HCT116 (cell line): Measurements from ENCODE around the gene MED14.

Experiments
- CTCF ChIP-seq, 3 experiments: fragments of 200-600 bp in 1 of 3; sonication (generic) in 1 of 3; IDR thresholded peaks in 2 of 3; conservative IDR thresholded peaks in 1 of 3; 2 replicates each; pipeline ENCODE4 v1.5.1; 2012 to 2017; ENCODE audit warnings: low read depth in 2 of 3, low read length in 2 of 3, antibody characterized with exemption in 1 of 3, borderline replicate concordance in 1 of 3, control low read depth in 1 of 3, mild to moderate bottlenecking in 1 of 3, mixed read lengths in 1 of 3, mixed run types in 1 of 3, moderate library complexity in 1 of 3; ENCODE audit not compliant: insufficient read depth in 1 of 3
- EZH2 ChIP-seq: fragments of 200-600 bp; sonication (generic); IDR thresholded peaks from 2 replicates; pipeline ENCODE4 v1.6.1; 2017; ENCODE audit warnings: antibody characterized with exemption, mixed run types
- POLR2AphosphoS5 ChIP-seq: IDR thresholded peaks from 2 replicates; pipeline ENCODE4 v1.6.1; 2011; ENCODE audit warnings: mild to moderate bottlenecking, low read depth, low read length, moderate library complexity

GRCh38 chrX:40746521-40746920 lies 11.2 kb upstream of the MED14 start:
- no peak for TF ChIP-seq POLR2AphosphoS5
- no peak for TF ChIP-seq EZH2
- no peak for TF ChIP-seq CTCF (IDR thresholded peaks at IDR 0.05 in 2 of 3, conservative IDR thresholded peaks at IDR 0.05 in 1 of 3; ENCODE audit: borderline replicate concordance in 1 of 3, insufficient read depth in 1 of 3, low read depth in 2 of 3, low read length in 2 of 3)
